HG02973 (cell line): Measurements from ENCODE around the gene CDA.
"Not testable (repeated sequence)": the region's sequence is repeated elsewhere in the genome, so short reads cannot be mapped to it uniquely, and the experiment has no call there.

Source experiments
- ATAC-seq: cut with Tn5 transposase; IDR thresholded peaks from one replicate; pipeline ENCODE4 v1.9.1; 2021; ENCODE audit warnings: moderate library complexity; ENCODE audit not compliant: unreplicated experiment

Gene CDA

DNA sequence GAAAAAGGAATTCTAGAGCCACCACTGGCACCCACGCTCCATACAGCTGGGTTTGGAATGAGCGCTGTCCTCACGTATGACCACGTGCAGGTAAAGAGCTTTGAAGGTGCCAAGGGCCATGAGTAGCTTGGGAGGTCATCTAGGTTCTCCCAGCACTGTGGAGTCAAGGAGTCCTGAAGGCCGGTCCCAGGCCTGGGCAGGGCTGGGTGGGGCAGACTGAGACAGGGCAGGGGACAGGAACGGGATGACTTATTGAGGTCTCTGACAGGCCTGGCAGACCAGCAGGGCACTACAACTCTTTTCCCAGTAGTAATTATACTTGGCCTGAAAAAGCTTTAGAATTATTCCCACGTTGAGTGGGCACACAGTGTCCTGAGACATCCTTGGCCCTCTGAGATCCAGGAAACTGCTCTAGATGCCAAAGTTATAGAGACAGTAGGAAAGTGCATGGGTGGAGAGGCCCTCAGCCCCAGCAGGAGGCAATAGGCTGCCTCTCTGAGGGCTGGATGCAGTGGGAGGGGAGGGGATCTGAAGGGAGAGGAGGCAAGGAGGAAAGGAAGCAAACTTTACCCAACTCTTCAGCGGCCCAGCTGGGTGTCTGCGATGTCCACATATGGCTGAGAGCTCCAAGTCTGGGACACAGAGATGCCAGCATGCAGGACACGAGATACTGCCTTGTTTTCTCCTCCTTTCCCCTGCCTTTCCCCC lies 1.8 kb upstream of the CDA start:
- no peak for ATAC-seq

DNA sequence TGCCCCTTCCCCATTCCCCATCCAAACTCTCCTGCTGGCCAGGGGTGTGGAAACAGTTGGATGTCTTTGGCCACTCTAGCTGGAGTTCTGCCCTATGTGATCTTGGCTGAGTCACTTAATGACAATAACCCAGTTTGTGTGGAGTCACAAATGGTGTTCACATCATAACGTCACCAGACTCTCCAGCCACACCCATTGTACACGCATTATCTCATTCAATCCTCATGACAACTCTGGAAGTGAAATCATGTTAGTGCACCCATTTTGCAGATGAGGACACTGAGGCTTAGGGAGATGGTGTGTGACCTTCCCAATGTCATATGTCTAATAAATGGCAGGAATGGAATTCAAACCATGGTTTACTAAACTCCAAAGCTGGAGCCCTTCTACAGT lies 1.2 kb upstream of the CDA start:
- ATAC-seq = no peak

DNA sequence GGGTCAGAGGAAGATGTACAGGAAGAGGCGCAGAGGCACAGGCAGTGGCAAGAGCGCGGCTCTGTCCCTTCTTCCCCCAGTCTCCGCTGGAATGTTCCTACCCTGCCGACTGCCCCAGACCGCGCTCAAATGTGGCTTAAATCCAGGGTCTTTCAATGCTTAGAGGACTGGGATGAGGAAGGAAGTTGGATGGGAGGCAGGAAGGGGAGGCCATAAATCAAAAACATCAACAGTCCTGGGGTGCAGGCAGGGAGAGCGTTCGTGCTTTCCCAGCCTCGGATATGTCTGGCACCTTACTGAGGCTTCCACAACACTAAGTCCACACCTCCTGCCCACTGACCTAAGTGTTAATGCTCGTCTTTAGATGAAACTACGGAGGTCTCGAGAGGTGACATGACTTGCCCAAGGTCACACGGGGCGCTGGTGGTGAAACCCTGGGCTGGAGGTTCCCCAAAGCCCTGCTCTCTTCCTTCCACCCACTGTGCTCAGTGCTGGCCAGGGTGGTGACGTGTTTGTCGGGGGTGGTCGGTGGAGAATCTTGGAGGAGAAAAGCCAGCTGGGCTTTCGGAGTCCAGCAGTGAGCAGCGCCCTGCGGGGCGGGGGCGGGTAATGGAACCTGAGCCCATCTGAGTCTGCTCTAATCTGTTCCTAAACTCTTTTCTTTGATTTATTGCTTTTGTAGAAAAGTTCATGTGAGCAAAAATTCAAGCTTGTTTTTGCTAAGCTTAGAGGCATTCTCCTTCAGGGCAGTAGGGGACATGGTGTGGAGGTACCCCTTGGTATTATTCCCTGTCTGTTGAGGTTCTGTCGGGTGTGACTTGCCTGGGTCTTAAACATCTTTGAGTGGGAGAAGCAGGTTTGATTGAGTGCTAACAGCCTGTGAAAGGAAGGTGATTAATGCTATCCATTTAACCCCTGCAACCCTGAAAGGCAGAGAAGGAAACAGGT lies 708 bp downstream of the CDA start:
- no peak for ATAC-seq

- ATAC-seq = no peak
Observed at GRCh38 chr1:20590306-20590777, 1.4 kb downstream of the CDA start.

- ATAC-seq = no peak
Observed at GRCh38 chr1:20593756-20594155, 4.9 kb downstream of the CDA start.

- ATAC-seq = no peak
Observed at GRCh38 chr1:20594746-20595145, 5.8 kb downstream of the CDA start.

GRCh38 chr1:20596106-20596505 lies 7.2 kb downstream of the CDA start:
- ATAC-seq = no peak

GRCh38 chr1:20597650-20598049 lies 8.8 kb downstream of the CDA start:
- ATAC-seq = no peak

DNA sequence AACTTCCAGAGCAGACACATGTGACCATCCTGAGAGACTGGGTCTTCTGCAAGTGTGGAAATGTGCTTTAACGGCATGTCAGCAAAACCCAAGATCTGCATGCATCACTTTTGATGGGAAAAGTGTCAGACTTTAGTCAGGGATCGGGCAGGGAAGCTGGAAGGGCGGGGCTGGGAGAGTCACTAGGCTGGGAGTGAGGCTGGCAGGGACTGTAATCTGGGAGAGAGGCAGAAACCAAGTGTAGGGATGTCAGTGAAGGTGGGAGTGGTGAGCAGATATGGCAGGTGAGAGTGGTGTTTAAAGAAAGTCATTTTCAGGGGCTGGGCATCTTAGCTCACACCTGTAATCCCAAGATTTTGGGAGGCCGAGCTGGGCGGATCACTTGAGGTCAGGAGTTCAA lies 11.3 kb downstream of the CDA start:
- no peak for ATAC-seq

GRCh38 chr1:20601129-20601825 lies 12.4 kb downstream of the CDA start:
- ATAC-seq = no peak

DNA sequence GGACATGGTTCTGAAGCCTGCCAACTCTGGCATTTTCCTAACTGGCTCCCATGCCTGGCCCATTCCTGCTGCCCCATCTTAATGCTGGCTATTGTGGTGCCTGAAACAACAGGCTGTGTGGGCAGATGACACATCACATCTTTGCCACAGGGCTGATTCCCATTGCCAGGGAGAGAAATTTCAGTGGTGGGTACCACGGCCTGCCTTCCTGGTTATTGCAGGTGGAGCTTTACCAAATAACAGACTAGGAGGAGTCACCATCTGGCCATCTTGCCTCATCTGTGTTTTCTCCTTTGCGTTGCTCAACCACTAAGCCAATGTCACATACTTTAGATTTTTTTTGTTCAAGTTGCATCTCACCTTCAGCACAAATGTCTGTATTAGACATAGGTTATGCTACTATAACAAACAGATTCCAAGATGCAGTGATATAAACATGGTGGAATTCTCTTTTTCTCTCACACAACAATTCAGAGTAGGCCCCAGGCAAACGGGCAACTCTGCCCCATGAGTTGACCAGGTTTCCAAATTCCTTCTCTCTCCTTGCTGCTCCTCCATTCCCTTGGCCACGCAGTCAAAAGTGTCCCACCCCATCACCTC lies 14.1 kb downstream of the CDA start:
- no peak for ATAC-seq

DNA sequence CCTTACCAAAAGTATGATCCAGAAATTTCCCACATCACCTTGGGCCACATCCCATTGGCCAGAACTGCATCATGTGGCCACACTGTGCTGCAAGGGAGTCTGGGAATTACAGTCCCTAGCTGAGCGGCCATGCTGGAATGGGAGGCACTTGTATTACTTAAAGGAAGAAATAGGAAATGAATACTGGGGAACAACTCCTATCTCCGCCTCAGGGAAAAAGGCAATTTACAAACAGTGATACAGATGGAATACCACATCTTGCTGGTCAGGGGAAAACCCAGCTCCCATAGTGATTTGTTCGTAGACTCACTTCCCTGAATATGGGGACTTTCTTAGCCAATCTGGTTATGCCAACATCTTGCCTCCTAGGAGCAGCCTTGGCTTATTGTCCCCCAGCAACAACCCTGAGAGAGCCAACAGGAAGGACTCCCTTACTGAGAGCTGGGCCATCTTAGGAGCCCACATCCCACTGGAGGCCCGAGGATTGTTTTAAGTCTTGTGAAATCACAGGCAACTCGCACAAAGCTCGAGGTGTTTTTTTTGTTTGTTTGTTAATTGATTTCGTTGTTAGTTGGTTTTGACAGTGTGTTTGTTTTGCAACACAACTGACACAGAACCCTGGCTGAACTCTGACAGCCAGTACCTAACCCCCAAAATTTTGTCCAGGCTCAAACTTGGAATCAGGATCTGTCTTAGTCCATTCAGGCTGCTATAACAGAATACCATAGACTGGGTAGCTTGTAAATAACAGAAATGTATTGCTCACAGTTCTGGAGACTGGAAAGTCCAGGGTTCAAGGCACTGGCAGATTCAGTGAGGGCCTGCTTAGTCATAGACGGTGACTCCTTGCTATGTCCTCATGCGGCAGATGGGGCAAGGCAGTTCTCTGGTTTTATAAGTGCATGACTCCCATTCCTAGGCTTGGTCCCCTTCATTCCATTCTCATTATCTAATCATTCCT lies 14.9 kb downstream of the CDA start:
- no peak for ATAC-seq

DNA sequence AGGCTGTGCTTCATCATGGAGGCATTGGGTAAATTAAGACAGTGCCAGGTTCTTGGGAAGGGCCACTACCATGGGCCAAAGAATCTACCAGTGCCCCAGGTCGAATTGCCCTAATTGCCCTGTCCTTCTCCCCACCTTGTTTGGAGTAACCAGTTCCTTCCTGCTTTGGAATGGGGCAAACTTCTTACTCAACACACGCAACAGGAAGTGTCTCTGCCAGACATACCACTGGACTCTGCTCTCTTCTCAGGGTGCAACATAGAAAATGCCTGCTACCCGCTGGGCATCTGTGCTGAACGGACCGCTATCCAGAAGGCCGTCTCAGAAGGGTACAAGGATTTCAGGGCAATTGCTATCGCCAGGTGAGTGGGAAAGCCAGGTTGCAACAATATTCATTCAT lies 15.8 kb downstream of the CDA start:
- ATAC-seq = no peak

DNA sequence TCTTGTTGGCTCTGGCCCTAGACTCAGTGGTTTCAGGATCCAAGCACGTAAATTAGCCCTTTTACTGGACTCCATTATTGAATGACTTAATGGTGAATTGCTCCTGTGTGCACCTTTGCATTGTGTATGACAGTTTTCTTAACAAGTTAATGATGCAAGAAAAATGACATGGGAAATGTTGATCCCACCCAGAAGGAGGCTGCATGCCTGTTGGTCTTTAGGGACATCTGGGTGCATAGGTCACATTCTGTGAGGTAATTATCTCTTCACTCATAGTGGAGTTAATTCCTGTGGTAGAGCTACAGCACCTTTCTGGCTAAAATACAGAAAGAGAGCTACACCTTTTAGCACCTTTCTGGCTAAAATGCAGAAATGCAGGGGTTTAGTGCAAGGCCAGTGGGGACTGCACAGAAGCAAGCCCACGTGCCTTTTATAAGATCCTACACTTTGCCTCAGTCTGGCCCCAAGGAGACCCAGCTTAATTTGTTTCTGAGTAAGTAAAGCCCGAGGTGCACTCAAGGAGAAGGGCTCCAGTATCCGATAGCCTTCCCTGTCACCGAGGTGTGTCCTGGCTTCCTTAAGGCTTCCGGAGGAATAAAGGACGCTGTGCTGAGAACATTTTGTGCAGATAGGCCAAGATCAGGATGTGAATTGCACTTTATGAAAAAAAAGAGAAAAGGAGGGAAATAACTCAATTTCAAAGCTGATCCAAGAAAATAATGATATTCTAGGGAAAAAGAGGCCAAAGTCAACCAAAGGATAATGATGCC lies 18.1 kb downstream of the CDA start:
- ATAC-seq = not testable (repeated sequence)

GRCh38 chr1:20609541-20609940 lies 20.6 kb downstream of the CDA start:
- ATAC-seq = no peak

- ATAC-seq = no peak
Observed at GRCh38 chr1:20610970-20611369, 22.1 kb downstream of the CDA start.

DNA sequence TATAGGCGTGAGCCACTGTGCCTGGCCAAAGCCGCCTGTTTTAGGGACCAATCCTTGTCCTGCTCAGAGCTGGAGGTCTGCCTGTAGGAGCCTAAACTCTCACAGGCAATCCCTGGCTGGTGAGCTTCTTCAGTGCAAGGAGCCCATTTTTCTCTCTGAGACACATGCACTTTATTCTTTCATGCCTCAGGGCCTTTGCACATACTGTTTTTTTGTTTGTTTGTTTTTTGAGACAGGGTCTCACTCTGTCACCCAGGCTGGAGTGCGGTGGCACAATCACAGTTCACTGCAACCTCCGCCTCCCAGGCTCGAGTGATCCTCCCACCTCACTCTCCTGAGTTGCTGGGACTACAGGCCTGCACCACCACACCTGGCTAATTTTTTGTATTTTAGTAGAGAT lies 22.8 kb downstream of the CDA start:
- ATAC-seq = no peak

DNA sequence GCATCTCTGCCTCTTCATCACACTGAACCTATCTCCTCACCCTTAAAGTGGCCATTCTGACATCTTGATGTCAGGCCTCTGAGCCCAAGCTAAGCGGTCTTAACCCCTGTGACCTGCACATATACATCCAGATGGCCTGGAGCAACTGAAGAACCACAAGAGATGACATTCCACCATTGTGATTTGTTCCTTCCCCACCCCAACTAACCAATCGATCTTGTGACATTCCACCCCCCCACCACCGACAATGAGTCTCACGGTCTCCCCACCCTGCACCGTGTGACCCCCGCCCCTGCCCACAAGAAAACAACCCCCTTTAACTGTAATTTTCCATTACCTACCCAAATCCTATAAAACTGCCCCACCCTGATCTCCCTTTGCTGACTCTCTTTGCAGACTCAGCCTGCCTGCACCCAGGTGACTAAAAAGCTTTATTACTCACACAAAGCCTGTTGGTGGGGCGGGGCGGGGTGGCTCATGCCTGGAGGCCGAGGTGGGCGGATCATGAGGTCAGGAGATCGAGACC lies 23.4 kb downstream of the CDA start:
- ATAC-seq = no peak

- ATAC-seq = no peak
Observed at GRCh38 chr1:20614131-20614579, 25.3 kb downstream of the CDA start.
